Measurements from ENCODE around the gene TRIM27.

GRCh38 chr6:28903686-28904085 lies 20.1 kb downstream of the TRIM27 start:
- TF ChIP-seq CTCF (IDR thresholded peaks at IDR 0.05) (no peak), POLR2A (IDR thresholded peaks at IDR 0.05) (no peak)
